Measurements from ENCODE around the gene VAPA.

GRCh38 chr18:9865764-9866490 lies 47.9 kb upstream of the VAPA start:
- TF ChIP-seq MAX (IDR thresholded peaks at IDR 0.05) (no peak), EP300 (IDR thresholded peaks at IDR 0.05; ENCODE audit: borderline replicate concordance) (no peak), YY1 (IDR thresholded peaks at IDR 0.05; ENCODE audit: low read depth) (no peak), TCF12 (IDR thresholded peaks at IDR 0.05; ENCODE audit: low read depth) (no peak), REST (IDR thresholded peaks at IDR 0.05; ENCODE audit: low read depth) (no peak), RAD21 (IDR thresholded peaks at IDR 0.05; ENCODE audit: low read depth) (no peak), EGR1 (IDR thresholded peaks at IDR 0.05) (no peak)

Data from Ishikawa (cell line).